Neutrophil (primary cell): ENCODE measurements around the gene CCDC81.
"Not testable (repeated sequence)": the region's sequence is repeated elsewhere in the genome, so short reads cannot be mapped to it uniquely, and the experiment has no call there.

Source experiments
- H3K27ac ChIP-seq: fragments of 200-600 bp; sonication (generic); 2 replicates; pipeline ENCODE4 v1.5.1; 2016; ENCODE audit warnings: mild to moderate bottlenecking, moderate library complexity
- H3K27me3 ChIP-seq: fragments of 200-600 bp; sonication (generic); 2 replicates; pipeline ENCODE4 v1.6.0; 2016; ENCODE audit warnings: mild to moderate bottlenecking
- H3K36me3 ChIP-seq: fragments of 200-600 bp; sonication (generic); 2 replicates; pipeline ENCODE4 v1.5.1; 2017
- H3K4me1 ChIP-seq, 2 experiments: fragments of 200-600 bp in 1 of 2; sonication (generic) in 1 of 2; 1 replicate in 1 of 2; 2 replicates in 1 of 2; pipeline versions ENCODE4 v1.5.1 to v1.6.1; 2013 to 2016; ENCODE audit warnings: low read depth in 1 of 2, low read length in 1 of 2, mild to moderate bottlenecking in 1 of 2, moderate library complexity in 1 of 2; ENCODE audit not compliant: control insufficient read depth in 1 of 2, insufficient read depth in 1 of 2
- H3K4me3 ChIP-seq, 2 experiments: fragments of 200-600 bp in 1 of 2; sonication (generic) in 1 of 2; 1 replicate in 1 of 2; 2 replicates in 1 of 2; pipeline ENCODE4 v1.5.1; 2013 to 2016; ENCODE audit warnings: low read depth in 1 of 2, low read length in 1 of 2, mild to moderate bottlenecking in 1 of 2, moderate library complexity in 1 of 2
- H3K9me3 ChIP-seq: fragments of 200-600 bp; sonication (generic); 2 replicates; pipeline ENCODE4 v1.5.1; 2016
- CTCF ChIP-seq: fragments of 200-600 bp; sonication (generic); IDR thresholded peaks from 2 replicates; pipeline ENCODE4 v1.5.1; 2016; ENCODE audit warnings: antibody characterized with exemption

Gene CCDC81

DNA sequence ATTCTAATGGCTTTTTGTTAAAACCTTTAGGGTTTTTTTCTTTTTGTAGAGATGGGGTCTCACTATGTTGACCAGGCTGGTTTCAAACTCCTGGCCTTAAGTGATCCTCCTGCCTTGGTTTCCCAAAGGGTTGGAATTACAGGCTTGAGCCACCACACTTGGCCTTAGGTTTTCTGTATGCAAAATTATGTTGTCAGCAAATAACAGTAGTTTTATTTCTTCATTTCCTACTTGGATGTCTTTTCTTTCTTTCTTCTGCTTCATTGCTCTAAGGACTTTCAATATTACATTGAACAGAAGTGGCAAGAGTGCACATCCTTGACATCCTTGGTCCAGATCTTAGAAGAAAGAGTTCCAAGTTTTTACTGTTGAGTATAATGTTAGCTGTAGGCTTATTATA lies 52.8 kb downstream of the CCDC81 start:
- Histone ChIP-seq H3K27ac (no peak overlapping the region), H3K9me3 (peaks cover 5% of the 10 kb centered on the region), H3K4me1 (peaks cover under 1 to 2% of the 10 kb centered on the region in 2 experiments), H3K27me3 (no peaks in the 10 kb centered on the region), H3K36me3 (no peaks in the 10 kb centered on the region), H3K4me3 (no peak overlapping the region)
- no peak for TF ChIP-seq CTCF

DNA sequence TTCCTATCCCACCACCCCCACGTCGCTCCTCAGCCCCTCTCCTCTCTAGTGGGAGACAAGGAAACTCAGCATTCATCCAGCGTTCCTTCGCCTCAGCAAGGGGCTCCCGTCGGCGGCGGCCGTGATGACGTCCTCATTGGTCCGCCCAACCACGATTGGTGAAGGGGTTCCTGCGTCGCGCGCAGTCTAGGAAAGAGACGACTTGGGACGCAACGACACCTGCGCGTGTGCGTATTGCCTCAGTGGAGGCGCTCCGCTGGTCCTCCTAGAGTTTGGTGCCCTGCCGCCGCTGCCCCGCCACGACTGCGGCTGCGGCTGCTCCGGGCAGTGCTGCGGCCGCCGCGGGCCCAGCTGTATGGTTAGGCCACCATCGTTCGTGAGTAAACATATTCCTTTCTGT lies 56.6 kb downstream of the CCDC81 start:
- Histone ChIP-seq H3K9me3 (peaks cover 5% of the 10 kb centered on the region), H3K4me1 (no peaks in the 10 kb centered on the region), H3K36me3 (no peaks in the 10 kb centered on the region), H3K4me3 (no peak overlapping the region), H3K27ac (no peak overlapping the region), H3K27me3 (no peaks in the 10 kb centered on the region)
- no peak for TF ChIP-seq CTCF

DNA sequence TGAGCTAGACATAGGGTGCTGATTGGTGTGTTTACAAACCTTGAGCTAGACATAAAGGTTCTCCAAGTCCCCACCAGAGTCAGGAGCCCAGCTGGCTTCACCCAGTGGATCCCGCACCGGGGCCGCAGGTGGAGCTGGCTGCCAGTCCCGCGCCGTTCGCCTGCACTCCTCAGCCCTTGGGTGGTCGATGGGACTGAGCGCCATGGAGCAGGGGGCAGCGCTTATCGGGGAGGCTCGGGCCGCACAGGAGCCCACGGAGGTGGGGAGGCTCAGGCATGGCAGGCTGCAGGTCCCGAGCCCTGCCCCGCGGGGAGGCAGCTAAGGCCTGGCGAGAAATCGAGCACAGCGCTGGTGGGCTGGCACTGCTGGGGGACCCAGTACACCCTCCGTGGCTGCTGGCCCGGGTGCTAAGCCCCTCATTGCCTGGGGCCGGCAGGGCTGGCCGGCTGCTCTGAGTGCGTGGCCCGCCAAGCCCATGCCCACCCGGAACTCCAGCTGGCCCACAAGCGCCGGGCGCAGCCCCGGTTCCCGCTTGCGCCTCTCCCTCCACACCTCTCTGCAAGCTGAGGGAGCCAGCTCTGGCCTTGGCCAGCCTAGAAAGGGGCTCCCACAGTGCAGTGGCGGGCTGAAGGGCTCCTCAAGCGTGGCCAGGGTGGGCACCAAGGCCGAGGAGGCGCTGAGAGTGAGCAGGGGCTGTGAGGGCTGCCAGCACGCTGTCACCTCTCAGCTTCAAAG lies 58.8 kb downstream of the CCDC81 start:
- H3K27ac ChIP-seq, H3K4me3 ChIP-seq, H3K36me3 ChIP-seq, H3K9me3 ChIP-seq, H3K4me1 ChIP-seq, H3K27me3 ChIP-seq: not testable (repeated sequence)

- Histone ChIP-seq H3K27me3 (no peaks in the 10 kb centered on the region), H3K9me3 (peaks cover 5% of the 10 kb centered on the region), H3K4me3 (no peak overlapping the region), H3K4me1 (no peaks in the 10 kb centered on the region), H3K36me3 (no peaks in the 10 kb centered on the region), H3K27ac (no peak overlapping the region)
- TF ChIP-seq CTCF, result no peak
Measured at GRCh38 chr11:86435711-86436110, 61.0 kb downstream of the CCDC81 start.

GRCh38 chr11:86438685-86439084 lies 64.0 kb downstream of the CCDC81 start:
- Histone ChIP-seq H3K27ac (no peak overlapping the region), H3K36me3 (no peaks in the 10 kb centered on the region), H3K9me3 (no peaks in the 10 kb centered on the region), H3K4me1 (no peaks in the 10 kb centered on the region), H3K27me3 (no peaks in the 10 kb centered on the region), H3K4me3 (no peak overlapping the region)
- TF ChIP-seq CTCF, result no peak

GRCh38 chr11:86440305-86440716 lies 65.6 kb downstream of the CCDC81 start:
- Histone ChIP-seq H3K27me3 (no peaks in the 10 kb centered on the region), H3K4me1 (no peaks in the 10 kb centered on the region), H3K36me3 (no peaks in the 10 kb centered on the region), H3K4me3 (no peak overlapping the region), H3K27ac (no peak overlapping the region), H3K9me3 (no peaks in the 10 kb centered on the region)
- TF ChIP-seq CTCF, result no peak
